GM19099 (cell line): ENCODE measurements around the gene MRPS23.

ENCODE experiments used
- POLR2A ChIP-seq: IDR thresholded peaks from 3 replicates; pipeline ENCODE4 v1.6.1; 2011; ENCODE audit warnings: low read depth; ENCODE audit not compliant: insufficient read length; ENCODE audit errors: extremely low read depth

The MRPS23 gene

GRCh38 chr17:57872536-57872935, 22.7 kb upstream of the MRPS23 start:
- TF ChIP-seq POLR2A = no peak

GRCh38 chr17:57871863-57872262, 22.0 kb upstream of the MRPS23 start:
- no peak for TF ChIP-seq POLR2A

- no peak for TF ChIP-seq POLR2A
These were observed 21.3 kb upstream of the MRPS23 start for GRCh38 chr17:57871155-57871554.

GRCh38 chr17:57870283-57870635, 20.4 kb upstream of the MRPS23 start:
- no peak for TF ChIP-seq POLR2A

- no peak for TF ChIP-seq POLR2A
These were observed 19.9 kb upstream of the MRPS23 start for GRCh38 chr17:57869617-57870282.

GRCh38 chr17:57868910-57869616, 19.2 kb upstream of the MRPS23 start:
- no peak for TF ChIP-seq POLR2A

- no peak for TF ChIP-seq POLR2A
These were observed 18.4 kb upstream of the MRPS23 start for GRCh38 chr17:57868007-57868909.

- no peak for TF ChIP-seq POLR2A
These were observed 17.3 kb upstream of the MRPS23 start for GRCh38 chr17:57867126-57867525.

- no peak for TF ChIP-seq POLR2A
These were observed 16.9 kb upstream of the MRPS23 start for GRCh38 chr17:57866723-57867122.

GRCh38 chr17:57866319-57866718, 16.5 kb upstream of the MRPS23 start:
- TF ChIP-seq POLR2A = no peak

- no peak for TF ChIP-seq POLR2A
These were observed 14.4 kb upstream of the MRPS23 start for GRCh38 chr17:57864273-57864672.

- no peak for TF ChIP-seq POLR2A
These were observed 13.1 kb upstream of the MRPS23 start for GRCh38 chr17:57862694-57863667.

- no peak for TF ChIP-seq POLR2A
These were observed 12.2 kb upstream of the MRPS23 start for GRCh38 chr17:57861790-57862693.
